HTERT RPE-1 (cell line): Measurements from ENCODE around the gene RALBP1.

Experiments
- in situ Hi-C: fragments of 300-500 bp; cut with MboI; formaldehyde crosslinking; loops from 4 replicates; pipeline ENCODE4 v1.14.3; 2020; ENCODE audit warnings: low sequenced_read_pairs

Gene RALBP1

GRCh38 chr18:9507565-9508088 is 32.3 kb downstream of the RALBP1 start:
- in situ Hi-C loops: no loop called here

GRCh38 chr18:9508446-9509025 is 33.2 kb downstream of the RALBP1 start:
- in situ Hi-C loops: no loop called here

- in situ Hi-C loops: no loop called here
Observed at GRCh38 chr18:9513971-9514512, 38.7 kb downstream of the RALBP1 start.

DNA sequence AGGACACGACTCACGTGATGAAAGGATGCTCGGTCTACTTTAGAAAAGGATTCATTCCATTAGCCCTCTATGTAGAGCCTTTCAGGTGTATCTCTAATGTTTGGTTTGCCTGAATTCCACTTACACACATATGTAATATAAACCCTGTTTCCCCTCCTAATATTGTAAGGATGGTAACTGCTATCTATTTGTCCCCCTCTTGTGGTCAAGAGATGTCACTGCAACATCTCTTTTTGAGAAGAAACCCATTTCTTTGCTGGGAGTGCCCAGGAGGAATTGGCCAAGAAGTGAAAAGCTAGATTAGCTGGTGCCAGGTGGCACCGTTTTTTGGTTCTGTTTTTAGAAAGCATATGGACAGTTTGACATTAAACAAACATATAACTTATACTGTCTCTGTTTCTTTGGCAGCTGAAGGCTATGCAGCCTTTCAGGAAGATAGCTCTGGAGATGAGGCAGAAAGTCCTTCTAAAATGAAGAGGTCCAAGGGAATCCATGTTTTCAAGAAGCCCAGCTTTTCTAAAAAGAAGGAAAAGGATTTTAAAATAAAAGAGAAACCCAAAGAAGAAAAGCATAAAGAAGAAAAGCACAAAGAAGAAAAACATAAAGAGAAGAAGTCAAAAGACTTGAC is 41.2 kb downstream of the RALBP1 start:
- in situ Hi-C loops: no loop called here

GRCh38 chr18:9517869-9518268 is 42.6 kb downstream of the RALBP1 start:
- in situ Hi-C loops: no loop called here

DNA sequence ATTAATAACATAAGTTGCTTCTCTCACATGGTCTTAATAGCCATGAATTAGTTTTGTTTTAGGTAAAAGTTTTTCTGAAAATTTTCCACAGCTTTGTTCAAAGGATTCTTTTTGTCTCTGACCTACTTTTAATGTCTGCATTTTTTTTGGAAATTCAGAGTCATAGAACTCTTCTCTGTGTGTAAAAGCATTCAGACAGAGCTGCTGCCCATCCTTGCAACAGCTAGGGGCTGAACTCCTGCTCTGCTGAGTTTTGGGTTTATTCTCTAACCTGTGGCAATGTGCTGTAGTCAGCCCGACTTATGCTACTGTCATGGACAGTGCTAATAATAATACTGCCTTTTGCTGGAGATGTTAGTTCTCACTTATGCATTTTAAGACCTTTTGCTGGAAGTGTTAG is 44.1 kb downstream of the RALBP1 start:
- in situ Hi-C loops: no loop called here

- in situ Hi-C loops: no loop called here
Observed at GRCh38 chr18:9520666-9521065, 45.4 kb downstream of the RALBP1 start.

- in situ Hi-C loops: no loop called here
Observed at GRCh38 chr18:9521770-9522169, 46.5 kb downstream of the RALBP1 start.

DNA sequence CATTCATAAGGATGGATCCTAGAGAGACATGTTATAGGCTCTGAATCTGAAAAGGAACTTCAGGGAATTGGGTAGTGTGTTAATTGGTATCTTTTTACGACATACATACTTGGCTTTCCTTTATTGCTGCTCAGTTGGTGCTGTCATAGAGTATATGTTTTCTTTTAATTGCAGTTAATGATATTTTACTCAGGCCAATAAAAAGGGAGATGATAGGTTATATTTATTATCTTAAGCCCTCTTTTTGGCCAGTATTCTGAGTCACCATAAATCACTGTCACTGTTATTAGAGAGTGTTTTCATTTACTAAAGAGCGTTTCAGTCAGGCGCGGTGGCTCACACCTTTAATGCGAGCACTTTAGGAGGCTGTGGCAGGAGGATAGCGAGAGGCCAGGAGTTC is 47.6 kb downstream of the RALBP1 start:
- in situ Hi-C loops: no loop called here

GRCh38 chr18:9526458-9526857 is 51.1 kb downstream of the RALBP1 start:
- in situ Hi-C loops: no loop called here

DNA sequence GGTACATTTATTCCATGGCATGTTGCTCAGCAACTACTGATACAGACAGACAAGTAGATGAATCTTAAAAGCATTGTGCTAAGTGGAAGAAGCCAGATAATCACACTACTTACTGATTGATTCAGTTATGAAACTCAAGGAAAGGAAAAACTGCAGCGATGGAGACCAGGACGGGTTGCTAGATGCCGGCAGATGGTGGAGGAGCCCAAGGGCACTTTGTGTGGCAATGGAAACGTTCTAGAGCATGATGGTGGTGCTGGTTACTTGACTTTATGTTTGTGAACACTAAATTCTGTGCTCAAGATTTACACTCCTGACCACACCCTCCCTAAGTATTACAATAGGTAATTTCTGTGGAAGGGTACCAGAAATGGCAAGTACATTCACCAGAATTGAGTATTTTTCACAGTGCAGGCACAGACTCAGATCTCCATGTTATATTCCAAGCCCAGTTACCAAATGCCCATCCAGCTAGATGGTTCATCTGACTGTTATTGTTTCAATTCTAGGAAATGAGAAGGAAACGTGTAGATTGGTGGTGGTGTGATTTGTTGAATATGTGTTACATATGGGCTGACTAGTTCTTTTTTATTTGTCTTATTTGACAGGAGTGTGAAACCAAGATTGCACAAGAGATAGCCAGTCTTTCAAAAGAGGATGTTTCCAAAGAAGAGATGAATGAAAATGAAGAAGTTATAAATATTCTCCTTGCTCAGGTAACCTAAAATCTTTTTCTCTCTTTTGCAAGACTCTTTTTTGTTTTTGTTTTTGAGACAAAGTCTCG is 55.1 kb downstream of the RALBP1 start:
- in situ Hi-C loops: no loop called here

- in situ Hi-C loops: no loop called here
Observed at GRCh38 chr18:9531791-9532410, 56.6 kb downstream of the RALBP1 start.

DNA sequence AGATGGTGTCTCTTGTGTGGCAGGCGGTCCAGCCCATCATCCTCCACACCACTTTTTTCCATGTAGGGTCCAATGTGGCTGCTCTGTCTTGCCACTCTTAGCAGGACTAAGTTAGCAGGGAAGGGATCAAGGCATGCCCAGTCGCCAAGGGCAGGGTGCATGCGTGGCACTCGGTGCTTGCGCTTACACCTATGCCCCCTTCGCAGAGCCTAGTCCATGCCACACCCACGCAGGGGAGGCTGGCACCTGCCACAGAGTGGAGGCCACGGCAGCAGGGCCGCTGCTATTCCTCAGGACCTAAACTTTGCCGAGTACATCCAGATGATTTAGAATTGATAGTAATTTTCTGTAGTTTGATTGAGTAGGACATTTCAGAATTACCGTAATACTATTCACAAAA is 59.5 kb downstream of the RALBP1 start:
- in situ Hi-C loops: no loop called here

- in situ Hi-C loops: no loop called here
Observed at GRCh38 chr18:9535430-9535991, 60.2 kb downstream of the RALBP1 start.

DNA sequence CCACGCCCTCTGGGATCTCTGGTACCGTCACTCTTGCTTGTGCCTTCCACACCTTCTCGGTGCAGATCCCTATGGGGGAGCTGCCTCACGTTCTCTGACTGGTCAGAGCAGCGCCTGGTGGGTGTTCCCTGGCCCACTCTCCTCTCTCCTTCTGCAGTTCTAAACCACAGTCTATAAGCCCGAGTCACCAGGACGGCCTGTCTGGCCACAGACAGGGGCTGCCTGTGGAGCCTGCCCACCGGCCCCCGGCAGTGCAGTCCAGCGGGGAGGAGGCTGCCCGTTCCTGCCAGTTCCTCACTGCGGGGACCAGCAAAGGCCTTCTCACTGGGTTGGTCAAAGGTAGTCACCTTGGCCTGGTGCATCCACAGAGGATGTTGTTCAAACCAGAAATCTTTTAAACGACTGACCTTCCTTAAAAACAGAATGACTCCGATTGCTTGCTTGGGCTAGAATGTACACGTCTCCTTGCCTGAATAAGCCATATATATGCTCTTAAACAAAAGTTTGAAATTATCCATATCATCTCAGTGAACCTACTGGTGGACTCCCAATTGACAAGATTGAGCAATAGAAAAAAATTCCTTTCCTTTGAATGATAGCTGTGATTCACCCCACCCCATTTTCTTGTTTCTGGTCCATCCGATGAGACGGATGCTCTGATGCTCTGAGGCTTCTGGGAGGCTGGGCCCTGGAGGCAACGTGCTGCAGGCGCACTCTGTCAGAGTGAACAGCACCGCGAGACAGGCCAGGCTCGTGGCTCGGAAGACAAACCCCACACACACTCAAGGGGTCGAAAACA is 61.2 kb downstream of the RALBP1 start:
- in situ Hi-C loops: no loop called here

GRCh38 chr18:9537677-9538076 is 62.4 kb downstream of the RALBP1 start:
- in situ Hi-C loops: no loop called here

GRCh38 chr18:9539283-9539682 is 64.0 kb downstream of the RALBP1 start:
- in situ Hi-C loops: no loop called here

- in situ Hi-C loops: no loop called here
Observed at GRCh38 chr18:9539938-9540337, 64.6 kb downstream of the RALBP1 start.

- in situ Hi-C loops: no loop called here
Observed at GRCh38 chr18:9542924-9543323, 67.6 kb downstream of the RALBP1 start.

GRCh38 chr18:9545029-9545428 is 69.7 kb downstream of the RALBP1 start:
- in situ Hi-C loops: no loop called here
